Stimulated activated CD8-positive, alpha-beta memory T cell treated with anti-CD3 and anti-CD28 coated beads, Interleukin-7, amount 100 ng/mL, for 4 hours (primary cell): Measurements from ENCODE around the gene KDSR.

Source experiments
- DNase-seq, 2 donors: peaks; one replicate each; pipeline ENCODE4 v3.0.0-alpha.2; 2020; ENCODE audit warnings: low read depth in 2 of 2

KDSR gene

GRCh38 chr18:63284173-63284799 is 82.7 kb downstream of the KDSR start:
- DNase-seq, result no peak

DNA sequence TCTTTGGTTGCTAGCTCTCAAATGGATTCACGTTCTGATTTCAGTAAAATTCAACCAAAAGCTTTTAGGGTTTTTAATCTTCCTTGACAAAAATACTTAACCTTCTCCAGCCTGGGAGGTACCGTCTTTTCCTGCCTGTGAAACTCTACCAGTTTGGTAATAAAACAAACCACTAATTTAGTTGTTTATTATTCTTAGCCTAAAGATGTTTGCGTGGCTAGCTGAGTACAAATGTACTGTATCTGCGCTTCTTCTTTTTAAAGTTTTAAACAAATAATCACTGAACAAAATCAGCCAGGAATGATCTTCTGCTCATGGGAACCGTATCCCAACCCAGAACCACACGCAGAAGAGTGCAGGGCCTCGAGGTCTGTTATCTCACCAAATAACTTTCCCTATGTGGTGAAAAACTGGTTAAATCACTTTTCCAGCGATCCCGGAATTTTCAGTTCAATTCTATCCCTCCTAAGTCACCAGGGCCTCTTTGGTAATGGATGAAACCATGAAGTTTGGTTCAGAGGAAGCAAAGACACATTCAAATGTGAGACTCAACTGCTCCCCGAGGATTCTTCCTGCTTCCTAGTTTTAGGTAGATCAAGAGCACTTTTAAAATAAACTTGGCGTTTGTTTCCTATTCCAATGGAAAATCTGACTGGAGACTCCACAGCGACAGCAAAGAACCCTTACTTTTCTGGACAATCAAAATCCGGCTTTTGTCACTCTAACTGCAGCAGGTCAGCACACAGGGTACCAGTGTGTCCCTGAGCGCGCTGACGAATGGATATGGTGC is 83.5 kb downstream of the KDSR start:
- no peak for DNase-seq

- DNase-seq, result no peak
These were observed 84.2 kb downstream of the KDSR start for GRCh38 chr18:63282793-63283192.
